GM18498 (cell line): ENCODE data around the gene KCNJ11.

Experiments used
- ATAC-seq: cut with Tn5 transposase; IDR thresholded peaks from one replicate; pipeline ENCODE4 v1.9.1; 2021; ENCODE audit warnings: mild to moderate bottlenecking, moderate library complexity; ENCODE audit not compliant: unreplicated experiment

KCNJ11 gene

GRCh38 chr11:17410606-17411379, 22.3 kb upstream of the KCNJ11 start:
- no peak for ATAC-seq

GRCh38 chr11:17408641-17409040, 20.2 kb upstream of the KCNJ11 start:
- no peak for ATAC-seq

- ATAC-seq: no peak
Measured at GRCh38 chr11:17408026-17408425, 19.6 kb upstream of the KCNJ11 start.

- no peak for ATAC-seq
Measured at GRCh38 chr11:17407575-17407974, 19.1 kb upstream of the KCNJ11 start.

GRCh38 chr11:17406818-17407149, 18.3 kb upstream of the KCNJ11 start:
- no peak for ATAC-seq

GRCh38 chr11:17406082-17406817, 17.8 kb upstream of the KCNJ11 start:
- no peak for ATAC-seq

GRCh38 chr11:17405232-17406005, 17.0 kb upstream of the KCNJ11 start:
- ATAC-seq: peak; percentile 48

- no peak for ATAC-seq
Measured at GRCh38 chr11:17403980-17404759, 15.7 kb upstream of the KCNJ11 start.

GRCh38 chr11:17402486-17402885, 14.0 kb upstream of the KCNJ11 start:
- ATAC-seq: no peak

GRCh38 chr11:17401841-17402240, 13.4 kb upstream of the KCNJ11 start:
- no peak for ATAC-seq

GRCh38 chr11:17401316-17401715, 12.9 kb upstream of the KCNJ11 start:
- no peak for ATAC-seq

GRCh38 chr11:17400048-17400775, 11.8 kb upstream of the KCNJ11 start:
- peak; percentile 65 for ATAC-seq

GRCh38 chr11:17399236-17399635, 10.8 kb upstream of the KCNJ11 start:
- no peak for ATAC-seq

- no peak for ATAC-seq
Measured at GRCh38 chr11:17397311-17398002, 9.0 kb upstream of the KCNJ11 start.

GRCh38 chr11:17396598-17397310, 8.3 kb upstream of the KCNJ11 start:
- no peak for ATAC-seq

GRCh38 chr11:17395978-17396377, 7.5 kb upstream of the KCNJ11 start:
- no peak for ATAC-seq

GRCh38 chr11:17395554-17395961, 7.1 kb upstream of the KCNJ11 start:
- ATAC-seq: no peak

GRCh38 chr11:17394743-17395390, 6.4 kb upstream of the KCNJ11 start:
- no peak for ATAC-seq

GRCh38 chr11:17393472-17393871, 5.0 kb upstream of the KCNJ11 start:
- no peak for ATAC-seq
